ENCODE measurements around the gene ZNF79. TPM values are rescaled to one million over a fixed set of nuclear protein-coding genes. Genes with fewer than 3 reads are reported as not detected.

The ZNF79 gene
- total and polyA plus RNA-seq, 5 donors from 2014 or later: 3.4 to 9.0 (median 7.6) TPM

DNA sequence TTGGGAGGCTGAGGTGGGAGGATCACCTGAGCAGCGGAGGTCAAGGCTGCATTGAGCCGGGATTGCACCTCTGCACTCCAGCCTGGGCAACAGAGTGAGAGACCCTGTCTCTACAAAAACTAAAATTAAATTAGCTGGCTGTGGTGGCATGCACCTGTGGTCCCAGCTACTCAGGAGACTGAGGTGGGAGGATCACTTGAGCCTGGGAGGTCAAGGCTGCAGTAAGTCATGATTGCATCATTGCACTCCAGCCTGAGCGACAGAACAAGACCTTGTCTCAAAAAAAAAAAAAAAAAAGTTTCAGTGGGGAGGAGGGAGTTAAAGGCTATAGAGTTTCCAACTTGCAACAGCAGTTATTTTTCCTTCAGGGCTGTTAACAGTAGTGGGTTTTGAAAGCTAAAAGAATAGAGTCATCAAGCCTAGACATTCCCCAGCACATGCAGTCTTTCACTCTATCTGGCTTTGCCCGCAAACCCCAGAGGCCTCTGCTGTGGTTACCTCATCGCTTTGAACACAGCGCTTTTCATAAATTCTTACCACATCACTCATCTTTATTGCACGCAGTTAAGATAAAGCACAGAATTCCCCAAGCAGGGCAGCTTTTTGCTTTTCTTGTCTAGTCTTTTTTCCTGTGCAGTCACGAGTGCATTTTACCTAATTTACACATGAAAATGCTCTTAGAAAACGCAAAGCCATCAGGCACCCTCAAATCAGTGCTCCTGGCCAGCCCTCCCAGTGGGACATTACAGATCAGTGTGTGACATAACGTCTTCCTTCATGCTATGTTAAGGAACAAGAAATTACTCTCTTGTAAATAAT, 35.9 kb upstream of the ZNF79 start:
- H3K27me3 ChIP-seq (ENCODE audit: control insufficient read depth, insufficient read depth, low read length): peaks cover 42% of the 10 kb centered on the region
- peaks cover 70% of the 10 kb centered on the region for H3K27me3 Mint-ChIP-seq
- H3K4me3 Mint-ChIP-seq: peak overlapping the region in 3 of 4 donors; percentile 12 to 60 (median 14)

GRCh38 chr9:127388856-127389238, 35.3 kb upstream of the ZNF79 start:
- Mint-ChIP-seq H3K4me1 (peaks cover 11 to 34% (median 15%) of the 10 kb centered on the region in 4 donors), H3K36me3 (no peaks in the 10 kb centered on the region), H3K27me3 (peaks cover 73% of the 10 kb centered on the region), H3K4me3 (peak overlapping the region in 3 of 4 donors; percentile 14 to 60 (median 16)), H3K9me3 (no peaks in the 10 kb centered on the region), H3K27ac (no peak overlapping the region)
- Histone ChIP-seq H3K4me1 (ENCODE audit: control insufficient read depth, insufficient read depth, low read length, poor library complexity, severe bottlenecking) (peaks cover 19% of the 10 kb centered on the region), H3K27ac (ENCODE audit: insufficient read depth, low read length, poor library complexity, severe bottlenecking) (no peak overlapping the region), H3K27me3 (ENCODE audit: control insufficient read depth, insufficient read depth, low read length) (peaks cover 38% of the 10 kb centered on the region), H3K36me3 (ENCODE audit: control insufficient read depth, insufficient read depth, low read length) (no peaks in the 10 kb centered on the region), H3K4me3 (ENCODE audit: low read depth, low read length) (peak overlapping the region; percentile 61), H3K9me3 (ENCODE audit: control insufficient read depth in 2 of 2, low read length in 2 of 2) (no peaks in the 10 kb centered on the region)
- no peak for DNase-seq
- no peak for ATAC-seq (ENCODE audit: low read depth in 2 of 2)

More for the DNA sequence above, 35.9 kb upstream of the ZNF79 start:
- peaks cover 11 to 34% (median 15%) of the 10 kb centered on the region in 4 donors for H3K4me1 Mint-ChIP-seq
- ATAC-seq (ENCODE audit: low read depth in 2 of 2) (peak; percentile 94 to 97), DNase-seq (peak; percentile 75 to 85 (median 81))
- H3K27ac Mint-ChIP-seq: peak overlapping the region in 2 of 3 donors; percentile 9 to 18
- Histone ChIP-seq H3K4me1 (ENCODE audit: control insufficient read depth, insufficient read depth, low read length, poor library complexity, severe bottlenecking) (peaks cover 19% of the 10 kb centered on the region), H3K36me3 (ENCODE audit: control insufficient read depth, insufficient read depth, low read length) (no peaks in the 10 kb centered on the region), H3K27ac (ENCODE audit: insufficient read depth, low read length, poor library complexity, severe bottlenecking) (no peak overlapping the region), H3K9me3 (ENCODE audit: control insufficient read depth in 2 of 2, low read length in 2 of 2) (no peaks in the 10 kb centered on the region), H3K4me3 (ENCODE audit: low read depth, low read length) (peak overlapping the region; percentile 61)
- no peaks in the 10 kb centered on the region for H3K9me3 Mint-ChIP-seq
- no peaks in the 10 kb centered on the region for H3K36me3 Mint-ChIP-seq

- Mint-ChIP-seq H3K4me1 (peaks cover 11 to 34% (median 15%) of the 10 kb centered on the region in 4 donors), H3K4me3 (no peak overlapping the region), H3K27me3 (peaks cover 73% of the 10 kb centered on the region), H3K36me3 (no peaks in the 10 kb centered on the region), H3K27ac (no peak overlapping the region), H3K9me3 (no peaks in the 10 kb centered on the region)
- H3K27ac ChIP-seq (ENCODE audit: insufficient read depth, low read length, poor library complexity, severe bottlenecking): no peak overlapping the region
- peaks cover 19% of the 10 kb centered on the region for H3K4me1 ChIP-seq (ENCODE audit: control insufficient read depth, insufficient read depth, low read length, poor library complexity, severe bottlenecking)
- no peaks in the 10 kb centered on the region for H3K36me3 ChIP-seq (ENCODE audit: control insufficient read depth, insufficient read depth, low read length)
- ATAC-seq (ENCODE audit: low read depth in 2 of 2) (no peak), DNase-seq (no peak)
- H3K4me3 ChIP-seq (ENCODE audit: low read depth, low read length): peak overlapping the region; percentile 61
- no peaks in the 10 kb centered on the region for H3K9me3 ChIP-seq (ENCODE audit: control insufficient read depth in 2 of 2, low read length in 2 of 2)
- peaks cover 36% of the 10 kb centered on the region for H3K27me3 ChIP-seq (ENCODE audit: control insufficient read depth, insufficient read depth, low read length)
Observed at GRCh38 chr9:127389381-127390247, 34.6 kb upstream of the ZNF79 start.

- H3K4me1 Mint-ChIP-seq: peaks cover 11 to 34% (median 15%) of the 10 kb centered on the region in 4 donors
- no peaks in the 10 kb centered on the region for H3K9me3 ChIP-seq (ENCODE audit: control insufficient read depth in 2 of 2, low read length in 2 of 2)
Observed at GRCh38 chr9:127390248-127390545, 34.0 kb upstream of the ZNF79 start.

GRCh38 chr9:127390563-127390962, 33.6 kb upstream of the ZNF79 start:
- DNase-seq: no peak
- ATAC-seq (ENCODE audit: low read depth in 2 of 2): no peak
- no peak overlapping the region for H3K27ac ChIP-seq (ENCODE audit: insufficient read depth, low read length, poor library complexity, severe bottlenecking)
- Mint-ChIP-seq H3K4me1 (peaks cover 11 to 34% (median 15%) of the 10 kb centered on the region in 4 donors), H3K9me3 (no peaks in the 10 kb centered on the region), H3K27ac (no peak overlapping the region), H3K27me3 (peaks cover 63% of the 10 kb centered on the region), H3K4me3 (no peak overlapping the region), H3K36me3 (no peaks in the 10 kb centered on the region)
- peaks cover 19% of the 10 kb centered on the region for H3K4me1 ChIP-seq (ENCODE audit: control insufficient read depth, insufficient read depth, low read length, poor library complexity, severe bottlenecking)
- no peaks in the 10 kb centered on the region for H3K9me3 ChIP-seq (ENCODE audit: control insufficient read depth in 2 of 2, low read length in 2 of 2)
- peaks cover 34% of the 10 kb centered on the region for H3K27me3 ChIP-seq (ENCODE audit: control insufficient read depth, insufficient read depth, low read length)
- no peak overlapping the region for H3K4me3 ChIP-seq (ENCODE audit: low read depth, low read length)
- H3K36me3 ChIP-seq (ENCODE audit: control insufficient read depth, insufficient read depth, low read length): no peaks in the 10 kb centered on the region

More at GRCh38 chr9:127390248-127390545, 34.0 kb upstream of the ZNF79 start:
- DNase-seq (no peak), ATAC-seq (ENCODE audit: low read depth in 2 of 2) (no peak)
- H3K36me3 Mint-ChIP-seq: no peaks in the 10 kb centered on the region
- H3K4me3 Mint-ChIP-seq: no peak overlapping the region
- peaks cover 19% of the 10 kb centered on the region for H3K4me1 ChIP-seq (ENCODE audit: control insufficient read depth, insufficient read depth, low read length, poor library complexity, severe bottlenecking)
- peaks cover 36% of the 10 kb centered on the region for H3K27me3 ChIP-seq (ENCODE audit: control insufficient read depth, insufficient read depth, low read length)
- no peak overlapping the region for H3K4me3 ChIP-seq (ENCODE audit: low read depth, low read length)
- no peak overlapping the region for H3K27ac Mint-ChIP-seq
- H3K9me3 Mint-ChIP-seq: no peaks in the 10 kb centered on the region
- peaks cover 67% of the 10 kb centered on the region for H3K27me3 Mint-ChIP-seq
- H3K27ac ChIP-seq (ENCODE audit: insufficient read depth, low read length, poor library complexity, severe bottlenecking): no peak overlapping the region
- no peaks in the 10 kb centered on the region for H3K36me3 ChIP-seq (ENCODE audit: control insufficient read depth, insufficient read depth, low read length)

DNA sequence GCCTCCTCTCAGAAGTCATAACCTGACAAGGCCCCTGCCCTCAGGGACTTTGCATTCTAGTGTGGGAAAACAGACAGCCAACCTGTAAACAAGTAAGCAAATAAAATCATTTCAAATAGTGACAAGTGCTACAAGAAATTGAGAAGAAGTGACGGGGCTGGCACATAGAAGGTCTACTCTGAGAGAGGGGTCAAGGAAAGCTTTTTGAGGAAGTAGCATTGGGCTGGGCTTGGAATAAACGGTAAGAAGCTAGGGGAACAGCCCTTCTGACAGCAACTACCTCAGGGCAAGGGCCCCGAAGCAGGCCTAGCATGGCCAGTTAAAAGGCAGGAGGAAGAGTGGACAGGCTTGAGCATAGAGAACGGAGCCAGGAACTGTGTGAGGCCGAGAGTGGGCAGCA, 32.0 kb upstream of the ZNF79 start:
- H3K9me3 ChIP-seq (ENCODE audit: control insufficient read depth in 2 of 2, low read length in 2 of 2): no peaks in the 10 kb centered on the region
- H3K27me3 Mint-ChIP-seq: peaks cover 64% of the 10 kb centered on the region
- no peak for DNase-seq
- no peak overlapping the region for H3K4me3 Mint-ChIP-seq
- no peak for ATAC-seq (ENCODE audit: low read depth in 2 of 2)
- no peak overlapping the region for H3K4me3 ChIP-seq (ENCODE audit: low read depth, low read length)
- H3K36me3 ChIP-seq (ENCODE audit: control insufficient read depth, insufficient read depth, low read length): no peaks in the 10 kb centered on the region
- H3K4me1 ChIP-seq (ENCODE audit: control insufficient read depth, insufficient read depth, low read length, poor library complexity, severe bottlenecking): peaks cover 28% of the 10 kb centered on the region
- no peaks in the 10 kb centered on the region for H3K36me3 Mint-ChIP-seq
- H3K9me3 Mint-ChIP-seq: no peaks in the 10 kb centered on the region
- H3K27ac Mint-ChIP-seq: no peak overlapping the region
- H3K27ac ChIP-seq (ENCODE audit: insufficient read depth, low read length, poor library complexity, severe bottlenecking): no peak overlapping the region
- H3K4me1 Mint-ChIP-seq: peaks cover 16 to 35% (median 24%) of the 10 kb centered on the region in 4 donors
- H3K27me3 ChIP-seq (ENCODE audit: control insufficient read depth, insufficient read depth, low read length): peaks cover 24% of the 10 kb centered on the region

DNA sequence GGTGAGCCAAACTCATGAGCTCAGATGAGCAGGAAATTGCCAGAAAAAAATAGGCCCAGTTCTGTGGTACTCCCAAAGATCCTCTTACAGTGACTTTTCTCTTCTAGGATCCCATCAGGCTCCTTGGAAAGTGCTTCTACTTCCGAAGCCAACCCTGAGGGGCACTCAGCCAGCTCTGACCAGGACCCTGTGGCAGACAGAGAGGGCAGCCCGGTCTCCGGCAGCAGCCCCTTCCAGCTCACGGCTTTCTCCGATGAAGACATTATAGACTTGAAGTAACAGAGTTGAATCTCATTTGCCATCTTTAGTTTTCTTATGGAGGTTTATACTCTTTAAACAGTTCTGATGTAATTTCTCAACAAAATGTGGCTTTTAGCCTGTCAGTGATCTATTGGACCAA, 31.2 kb upstream of the ZNF79 start:
- Mint-ChIP-seq H3K36me3 (no peaks in the 10 kb centered on the region), H3K27me3 (peaks cover 63% of the 10 kb centered on the region), H3K4me1 (peaks cover 16 to 33% (median 23%) of the 10 kb centered on the region in 4 donors), H3K27ac (no peak overlapping the region), H3K9me3 (no peaks in the 10 kb centered on the region), H3K4me3 (no peak overlapping the region)
- no peaks in the 10 kb centered on the region for H3K9me3 ChIP-seq (ENCODE audit: control insufficient read depth in 2 of 2, low read length in 2 of 2)
- H3K27me3 ChIP-seq (ENCODE audit: control insufficient read depth, insufficient read depth, low read length): peaks cover 24% of the 10 kb centered on the region
- H3K4me3 ChIP-seq (ENCODE audit: low read depth, low read length): no peak overlapping the region
- H3K27ac ChIP-seq (ENCODE audit: insufficient read depth, low read length, poor library complexity, severe bottlenecking): no peak overlapping the region
- peaks cover 33% of the 10 kb centered on the region for H3K4me1 ChIP-seq (ENCODE audit: control insufficient read depth, insufficient read depth, low read length, poor library complexity, severe bottlenecking)
- no peaks in the 10 kb centered on the region for H3K36me3 ChIP-seq (ENCODE audit: control insufficient read depth, insufficient read depth, low read length)
- DNase-seq: no peak
- ATAC-seq (ENCODE audit: low read depth in 2 of 2): no peak
